NCI-H446 (cell line): ENCODE data around the gene TMEM178B.
"Not testable (repeated sequence)": the region's sequence is repeated elsewhere in the genome, so short reads cannot be mapped to it uniquely, and the experiment has no call there.

Source experiments
- DNase-seq, 2 experiments: peaks; one replicate each; lab custom pipeline; 2025; lab: John Stamatoyannopoulos, UW

The TMEM178B gene

DNA sequence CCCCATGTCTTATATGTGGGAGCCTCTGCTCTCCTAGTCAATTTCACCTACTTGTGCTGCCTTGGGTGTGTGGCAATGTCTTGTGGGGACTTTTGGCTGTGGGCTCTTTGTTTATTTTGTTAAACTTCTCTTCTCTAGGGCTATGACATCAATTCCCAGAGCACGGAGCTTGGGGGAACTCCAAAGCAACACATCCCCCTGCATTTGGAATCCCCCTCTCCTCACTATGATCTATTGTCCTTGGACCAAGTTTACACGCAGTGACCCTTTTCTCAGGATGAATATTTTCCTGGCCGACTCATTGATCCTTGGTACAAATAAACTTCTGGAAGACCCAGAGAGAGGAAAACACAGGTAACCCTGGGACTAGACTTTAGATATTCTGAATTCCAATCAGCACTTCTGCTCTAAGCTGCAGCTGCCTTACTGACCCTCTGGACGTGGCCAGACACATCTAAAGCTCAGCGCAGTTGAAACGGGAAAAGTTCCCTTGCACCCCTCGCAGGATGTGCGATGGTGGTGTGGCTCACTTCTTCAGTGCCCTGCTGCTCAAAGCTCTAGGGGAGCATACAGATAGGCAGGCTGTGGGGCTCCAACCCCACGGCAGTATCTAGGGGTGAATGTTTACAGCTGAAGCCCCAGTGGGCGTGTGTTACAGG lies 110.8 kb downstream of the TMEM178B start:
- DNase-seq, result no peak

DNA sequence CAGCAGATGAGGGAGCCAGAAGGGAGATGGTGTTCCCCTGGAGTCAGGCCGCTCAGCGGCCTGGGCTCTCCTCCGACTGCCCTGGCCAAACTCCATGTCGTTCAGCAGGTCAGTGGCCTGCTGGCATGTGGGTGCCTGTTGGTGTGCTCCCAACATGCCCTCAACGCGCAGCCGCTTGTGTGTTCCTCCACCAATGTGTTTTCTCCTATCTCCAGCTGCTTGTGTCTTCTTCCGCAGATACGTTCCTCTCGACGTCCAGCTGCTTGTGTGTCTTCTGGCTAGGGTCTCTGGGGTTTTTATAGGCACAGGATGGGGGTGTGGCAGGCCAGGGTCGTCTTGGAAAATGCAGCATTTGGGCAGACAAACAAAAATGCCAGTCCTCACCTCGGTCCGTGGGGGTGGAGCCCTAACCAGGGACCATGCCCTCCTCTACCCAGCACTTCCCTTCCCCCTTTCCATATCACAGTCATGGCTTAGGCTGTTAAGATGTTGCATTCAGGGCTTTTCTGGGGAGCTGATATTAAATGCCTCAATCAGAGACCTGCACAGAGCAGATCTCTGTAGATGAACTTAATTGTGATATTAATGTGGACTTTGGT lies 111.6 kb downstream of the TMEM178B start:
- no peak for DNase-seq

DNA sequence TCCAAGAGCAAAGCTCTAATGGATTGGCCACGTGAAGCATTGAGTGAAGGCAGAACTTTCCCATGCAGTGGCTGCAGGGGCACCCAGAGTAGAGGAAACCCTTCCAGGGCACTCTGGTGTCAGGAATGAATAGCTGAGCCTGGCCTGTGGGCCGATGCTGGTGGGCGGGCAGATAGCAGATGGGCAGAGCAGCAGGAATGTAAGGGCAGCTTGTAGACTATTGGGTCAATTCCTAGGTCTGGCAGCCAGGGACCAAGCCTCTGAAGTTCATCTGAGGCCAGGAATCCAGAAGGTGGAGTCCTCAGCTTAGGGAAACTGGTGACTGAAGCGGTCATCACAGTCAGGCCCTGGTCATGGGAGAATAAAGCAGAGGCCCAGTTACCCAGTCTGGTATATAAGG lies 115.4 kb downstream of the TMEM178B start:
- no peak for DNase-seq

DNA sequence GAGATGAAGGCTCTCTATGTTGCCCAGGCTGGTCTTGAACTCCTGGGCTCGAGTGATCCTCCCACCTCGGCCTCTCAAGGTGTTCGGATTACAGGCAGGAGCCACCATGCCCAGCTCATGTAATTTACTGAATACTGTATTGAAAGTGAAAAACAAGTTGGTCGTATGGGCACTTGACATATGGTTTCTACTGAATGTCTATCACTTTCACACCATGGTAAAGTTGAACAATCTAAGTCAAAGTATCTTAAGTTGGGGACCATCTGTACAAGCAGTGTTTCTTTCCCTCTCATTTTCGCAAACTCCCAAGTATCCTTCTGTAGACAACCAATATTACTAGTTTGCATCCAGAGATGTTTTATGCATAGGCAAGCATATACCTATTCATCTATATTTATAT lies 116.6 kb downstream of the TMEM178B start:
- no peak for DNase-seq

DNA sequence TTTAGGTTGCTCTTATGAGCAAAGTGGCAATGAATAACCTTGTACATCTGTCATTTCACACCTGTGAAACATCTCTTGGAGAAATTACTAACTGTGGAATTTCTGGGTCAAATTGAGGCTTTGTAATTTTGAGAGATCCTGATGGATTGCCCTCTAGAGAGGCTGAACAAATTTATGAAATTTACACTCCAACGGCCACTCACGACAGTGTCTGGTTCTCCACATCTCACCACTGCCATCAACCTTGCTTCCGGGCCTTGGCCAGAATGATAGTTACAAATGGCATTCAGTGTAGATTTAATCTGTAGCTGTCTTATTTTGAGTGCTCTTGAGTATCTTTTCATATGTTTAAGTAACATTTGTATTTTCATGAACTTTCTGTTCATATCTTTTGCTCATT lies 117.4 kb downstream of the TMEM178B start:
- DNase-seq, result no peak

DNA sequence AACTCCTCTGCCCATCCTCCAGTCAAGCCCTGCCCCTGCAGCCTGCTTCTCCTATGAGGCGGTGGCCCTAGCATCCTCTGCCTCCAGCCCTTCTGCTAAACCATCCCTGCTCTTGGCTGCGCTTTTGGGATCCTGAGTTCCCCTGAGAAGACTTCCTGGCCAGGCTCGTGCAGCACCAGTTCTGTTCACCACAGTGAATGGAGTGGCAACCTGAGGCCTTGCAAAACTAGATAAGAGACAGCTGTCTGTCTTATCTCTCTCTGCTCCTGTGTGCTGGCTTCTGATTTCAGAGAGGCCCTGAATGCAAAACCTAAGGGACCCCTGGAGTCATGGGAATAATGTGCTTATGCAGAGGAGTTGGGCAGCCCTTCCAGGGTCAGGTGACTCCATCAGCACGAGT lies 119.2 kb downstream of the TMEM178B start:
- DNase-seq, result no peak

DNA sequence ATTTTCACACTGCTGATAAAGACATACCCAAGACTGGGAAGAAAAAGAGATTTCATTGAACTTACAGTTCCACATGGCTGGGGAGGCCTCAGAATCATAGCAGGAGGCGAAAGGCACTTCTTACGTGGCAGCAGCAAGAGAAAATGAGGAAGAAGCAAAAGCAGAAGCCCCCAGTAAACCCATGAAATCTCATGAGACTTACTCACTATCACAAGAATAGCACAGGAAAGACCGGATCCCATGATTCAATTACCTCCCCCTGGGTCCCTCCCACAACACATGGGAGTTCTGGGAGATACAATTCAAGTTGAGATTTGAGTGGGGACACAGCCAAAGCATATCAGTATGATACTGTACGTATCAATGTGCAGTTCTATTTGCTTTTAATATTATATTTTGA lies 121.9 kb downstream of the TMEM178B start:
- DNase-seq, result not testable (repeated sequence)

DNA sequence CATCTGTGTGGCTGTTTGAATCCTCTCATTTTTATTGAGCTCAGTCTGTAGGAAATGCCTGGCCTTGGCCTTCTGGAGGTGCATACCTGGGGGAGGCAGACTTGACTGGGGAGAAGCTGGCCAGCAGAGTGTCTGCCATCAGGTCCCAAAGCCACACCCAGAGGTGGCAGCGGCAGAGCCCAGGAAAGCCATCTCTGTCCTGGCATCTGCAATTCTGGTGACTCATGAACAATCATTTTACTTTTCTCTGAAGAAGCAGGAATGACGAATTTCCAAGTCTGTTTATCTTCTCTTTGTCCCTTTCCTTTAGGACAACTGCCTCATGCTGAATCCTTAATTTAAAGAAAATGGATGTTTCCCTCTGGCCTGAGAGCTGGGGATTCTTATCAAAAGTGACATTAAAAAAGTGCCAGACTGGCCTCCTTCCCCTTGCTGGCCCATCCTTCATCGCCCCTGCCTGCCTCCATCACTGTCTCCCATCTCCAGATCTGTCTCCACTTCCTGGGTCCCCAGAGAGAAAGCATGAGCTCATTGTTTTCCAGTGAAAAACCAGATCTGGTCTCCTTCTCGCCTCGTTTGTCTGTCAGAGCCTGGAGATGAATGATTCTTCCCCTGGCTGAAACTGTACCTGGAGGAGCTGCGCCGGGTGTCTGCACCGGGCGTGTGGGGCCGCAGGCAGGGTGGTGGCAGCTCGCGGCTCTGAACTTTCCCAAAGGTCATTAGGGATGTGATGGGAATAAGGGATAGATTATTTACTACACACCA lies 124.5 kb downstream of the TMEM178B start:
- no peak for DNase-seq

DNA sequence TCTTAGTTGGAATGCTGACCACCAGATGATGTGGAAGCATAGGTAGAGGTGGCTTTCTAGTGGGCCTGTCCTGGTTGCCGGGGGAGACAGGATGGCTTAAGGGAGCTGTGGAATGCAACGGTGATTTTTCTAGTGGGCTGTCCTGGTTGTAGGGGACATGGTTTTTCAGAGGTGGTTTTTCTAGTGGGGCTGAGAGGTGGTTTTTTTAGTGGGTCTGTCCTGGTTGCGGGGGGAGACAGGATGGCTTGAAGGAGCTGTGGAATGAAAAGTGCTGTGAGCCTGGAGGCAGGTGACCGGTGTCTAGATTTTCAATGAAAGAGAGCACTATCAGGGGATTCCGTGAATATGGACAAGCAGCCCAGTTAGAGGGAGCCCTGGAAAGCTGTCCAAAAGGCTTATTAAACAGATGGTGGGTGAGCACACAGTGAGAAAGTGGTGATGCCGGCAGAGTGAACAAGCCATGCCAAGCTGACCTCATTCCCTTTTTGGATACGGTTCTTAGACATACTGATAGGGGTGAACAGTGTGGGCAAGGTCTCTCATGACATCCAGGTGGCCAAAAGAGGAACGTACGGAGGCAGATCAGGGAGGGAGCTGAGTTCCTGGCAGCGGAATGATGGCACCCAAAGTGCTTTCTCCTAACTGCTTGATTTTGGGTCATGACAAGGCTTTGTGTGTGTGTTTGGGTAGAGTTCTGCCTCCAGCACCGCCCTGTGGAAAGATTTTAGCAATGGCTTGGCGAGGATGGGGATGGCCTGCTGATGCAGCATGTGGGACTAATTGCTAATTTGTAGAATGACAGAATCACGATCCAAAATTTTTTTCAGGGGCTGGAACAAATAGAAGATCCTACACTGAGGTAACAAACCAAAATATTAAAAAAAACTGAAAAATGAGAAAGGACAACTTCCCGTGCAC lies 126.6 kb downstream of the TMEM178B start:
- DNase-seq, result peak; percentile 71 to 79

DNA sequence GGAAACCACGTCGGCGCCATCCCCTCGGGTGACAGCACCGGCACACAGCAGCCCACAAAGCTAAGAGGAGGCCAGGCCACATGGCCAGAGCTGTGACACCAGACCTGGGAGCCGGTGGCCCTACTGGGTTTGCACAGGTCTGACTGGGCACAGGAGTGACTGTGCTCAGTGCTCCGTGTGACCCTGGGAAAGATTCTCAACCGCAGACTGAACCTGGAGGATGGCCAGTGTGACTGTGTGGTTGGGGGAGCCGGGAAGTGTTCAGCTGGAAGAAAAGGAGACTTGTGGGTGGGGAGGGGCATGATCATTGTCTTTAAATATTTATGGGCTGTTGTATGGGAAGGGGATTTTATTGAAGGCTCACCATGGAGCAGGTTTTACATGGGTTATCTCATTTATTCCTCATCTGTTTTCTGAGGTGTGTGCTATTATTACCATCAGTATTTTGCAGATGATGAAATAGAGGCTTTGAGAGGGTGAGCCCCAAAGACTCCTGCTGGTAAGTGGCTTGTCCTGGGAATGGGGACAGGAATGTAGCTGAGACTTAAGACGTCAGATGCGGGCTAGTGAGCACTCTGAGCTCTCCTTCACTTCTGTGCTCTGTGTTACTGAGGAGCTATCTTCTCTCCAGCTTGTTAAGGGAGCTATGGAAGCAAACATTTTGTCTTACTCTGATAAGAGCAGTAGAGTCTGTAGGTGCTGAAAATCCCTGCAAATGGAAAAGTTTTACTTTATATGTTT lies 127.5 kb downstream of the TMEM178B start:
- DNase-seq, result no peak

DNA sequence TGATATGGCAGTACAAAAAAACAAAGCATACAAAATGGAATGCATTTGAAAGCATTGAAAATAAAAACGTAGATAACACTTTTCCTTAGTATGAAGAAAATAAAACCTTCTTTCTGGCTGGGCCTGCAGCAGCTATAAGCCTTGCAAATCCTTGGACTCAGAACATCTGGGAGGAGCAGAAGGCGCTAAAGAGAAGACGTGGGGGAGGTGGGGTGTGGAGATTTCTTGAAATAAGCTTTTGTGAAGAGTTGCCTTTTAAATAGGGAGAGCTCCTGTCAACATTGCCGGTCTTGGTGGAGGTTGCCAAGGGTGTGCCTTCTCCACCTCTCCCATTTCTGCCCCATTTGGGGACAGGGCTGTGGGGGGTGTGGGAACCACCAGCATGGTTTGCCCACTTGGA lies 128.7 kb downstream of the TMEM178B start:
- no peak for DNase-seq

DNA sequence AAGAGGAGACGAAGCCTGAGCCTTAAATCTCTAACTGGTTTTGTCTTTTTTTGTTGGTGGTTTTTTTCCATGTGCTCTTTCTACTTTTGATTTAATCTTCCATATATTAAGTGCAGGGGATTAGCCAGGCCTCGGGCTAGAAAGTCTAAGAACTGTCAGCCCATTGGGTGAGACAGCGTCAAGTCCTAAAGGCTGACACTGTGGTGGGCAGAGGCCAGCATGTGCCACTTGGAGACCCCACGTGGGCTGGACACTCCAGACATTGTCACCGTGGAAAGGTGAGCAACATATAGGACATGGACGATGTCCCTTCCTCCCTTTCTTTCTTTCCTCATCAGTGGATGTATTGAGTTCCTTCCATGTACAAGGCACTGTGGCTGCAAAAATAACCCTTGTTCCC lies 129.3 kb downstream of the TMEM178B start:
- DNase-seq, result no peak

DNA sequence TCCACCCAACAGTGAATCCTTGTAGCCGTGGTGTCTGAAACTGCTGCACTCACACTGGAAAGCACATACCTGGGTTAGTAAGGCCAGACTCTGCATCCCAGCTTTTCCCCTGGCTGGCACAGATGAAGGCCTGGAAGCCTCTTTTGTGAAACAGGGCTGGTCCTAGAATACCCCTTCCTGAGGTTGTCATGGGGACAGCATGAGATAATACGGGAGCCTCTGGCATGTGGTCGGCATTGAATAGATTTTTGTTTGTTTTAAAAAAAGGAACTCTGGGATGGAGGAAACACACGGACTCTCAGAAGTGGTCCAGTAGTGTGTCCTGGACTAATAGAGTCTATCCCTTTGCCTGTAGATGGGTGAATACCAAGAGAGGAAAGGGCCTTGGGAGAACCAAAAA lies 129.7 kb downstream of the TMEM178B start:
- DNase-seq, result no peak

DNA sequence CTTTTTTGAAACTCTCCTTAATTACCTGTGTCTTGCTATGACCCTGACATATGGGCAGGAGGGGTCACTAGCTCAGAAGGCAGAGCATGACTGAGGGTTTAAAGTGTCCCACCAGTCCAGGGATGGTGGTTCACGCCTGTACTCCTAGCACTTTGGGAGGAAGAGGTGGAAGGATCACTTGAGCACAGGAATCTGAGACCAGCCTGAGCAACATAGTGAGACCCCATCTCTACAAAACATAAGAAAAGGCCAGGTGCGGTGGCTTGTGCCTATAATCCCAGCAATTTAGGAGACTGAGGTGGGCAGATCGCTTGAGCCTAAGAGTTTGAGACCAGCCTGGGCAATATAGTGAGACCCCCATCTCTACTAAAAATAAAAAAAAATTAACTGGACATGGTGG lies 133.8 kb downstream of the TMEM178B start:
- no peak for DNase-seq

DNA sequence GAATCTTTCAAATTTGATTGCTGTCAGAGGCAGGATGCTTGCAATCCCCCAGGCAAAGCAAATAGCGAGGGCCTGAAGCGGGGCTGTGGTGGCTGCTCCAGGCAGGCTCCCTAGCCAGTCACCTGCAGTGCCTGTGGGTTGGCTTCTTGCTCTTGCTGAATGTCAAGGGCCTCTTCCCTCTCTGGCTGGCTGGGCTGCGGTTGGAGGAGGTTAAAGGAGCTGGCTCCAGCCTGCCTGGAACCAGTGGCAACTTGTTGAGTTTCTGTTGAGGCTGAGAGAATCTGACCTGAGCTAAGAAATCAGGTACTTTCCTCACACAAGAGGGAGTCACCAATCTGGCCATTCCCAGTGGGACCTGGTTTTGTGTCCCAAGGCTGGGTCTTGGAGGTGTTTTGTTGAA lies 134.7 kb downstream of the TMEM178B start:
- DNase-seq, result no peak

DNA sequence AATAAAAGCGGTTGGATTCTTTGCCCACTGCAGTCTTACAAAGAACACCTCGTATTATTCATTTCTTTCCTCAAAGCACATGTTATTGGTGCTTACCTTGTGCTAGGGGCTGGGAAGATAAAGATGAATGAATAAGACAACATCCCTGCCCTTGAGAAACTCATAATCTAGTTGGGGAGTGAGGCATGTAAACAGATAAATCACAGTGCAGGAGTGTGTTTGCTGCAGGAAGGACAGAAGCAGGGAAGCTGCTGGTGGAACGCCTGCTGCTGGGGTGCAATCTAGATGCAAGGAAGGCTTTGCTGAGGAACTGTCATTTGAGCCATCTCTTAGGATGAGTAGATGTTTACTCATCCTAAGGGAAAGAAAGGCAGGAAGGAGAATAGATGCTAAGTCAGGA lies 135.6 kb downstream of the TMEM178B start:
- DNase-seq, result no peak

DNA sequence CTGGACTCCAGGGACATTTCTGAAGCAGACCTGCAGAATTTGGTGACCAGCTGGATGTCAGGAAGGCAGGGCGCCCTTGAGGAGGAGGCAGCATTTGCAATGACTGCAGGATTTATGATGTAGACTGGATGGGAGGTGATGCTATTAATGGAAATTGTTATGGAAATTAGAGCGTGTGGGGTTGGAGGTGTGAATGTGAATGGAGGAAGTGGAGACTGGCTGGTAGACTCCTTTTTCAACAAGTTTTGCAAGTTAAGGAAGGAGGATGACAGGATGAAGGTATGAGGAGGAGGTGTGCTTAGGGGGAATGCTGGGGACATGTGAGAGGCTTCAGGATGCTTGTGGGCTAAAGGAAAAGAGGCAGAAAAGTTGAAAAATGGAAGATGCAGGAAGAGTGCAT lies 137.0 kb downstream of the TMEM178B start:
- no peak for DNase-seq

DNA sequence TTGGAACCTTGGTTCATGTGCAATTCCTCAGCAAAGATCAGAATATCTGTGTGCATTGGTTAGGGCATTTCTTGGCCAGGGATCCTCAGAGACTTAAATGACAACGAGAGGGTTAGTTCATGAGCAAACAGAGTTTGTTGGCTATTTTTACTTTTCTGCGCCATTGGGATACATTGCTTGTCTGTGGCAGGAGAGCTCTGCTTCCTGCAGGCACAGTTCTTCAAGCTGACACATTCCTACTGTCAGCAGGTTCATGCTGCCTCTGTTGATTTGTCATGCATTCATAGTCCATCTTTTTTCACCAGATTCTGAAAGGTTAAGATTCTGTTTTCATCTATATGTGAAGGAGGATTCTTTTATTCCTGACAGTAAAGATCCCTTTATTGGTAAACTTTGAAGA lies 139.4 kb downstream of the TMEM178B start:
- DNase-seq, result no peak

DNA sequence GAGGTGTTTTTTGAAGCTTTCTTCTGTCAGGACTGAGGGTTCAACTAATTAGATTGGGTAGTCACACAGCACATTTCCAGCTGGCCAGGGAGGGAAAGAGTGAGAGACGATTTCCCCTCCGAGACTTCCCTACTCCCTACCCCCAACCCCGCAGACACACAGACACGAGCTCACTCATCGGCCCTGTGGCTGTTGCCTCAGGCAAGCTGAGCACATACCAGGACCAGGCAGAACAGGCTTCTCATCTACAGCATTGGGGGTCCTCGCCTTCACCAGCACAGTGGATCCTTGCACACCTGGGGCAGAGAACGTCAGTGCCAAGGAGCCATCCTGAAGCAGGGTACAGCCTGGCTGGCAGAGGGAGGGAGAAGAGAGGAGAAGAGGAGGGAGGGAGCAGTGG lies 144.1 kb downstream of the TMEM178B start:
- DNase-seq, result no peak

DNA sequence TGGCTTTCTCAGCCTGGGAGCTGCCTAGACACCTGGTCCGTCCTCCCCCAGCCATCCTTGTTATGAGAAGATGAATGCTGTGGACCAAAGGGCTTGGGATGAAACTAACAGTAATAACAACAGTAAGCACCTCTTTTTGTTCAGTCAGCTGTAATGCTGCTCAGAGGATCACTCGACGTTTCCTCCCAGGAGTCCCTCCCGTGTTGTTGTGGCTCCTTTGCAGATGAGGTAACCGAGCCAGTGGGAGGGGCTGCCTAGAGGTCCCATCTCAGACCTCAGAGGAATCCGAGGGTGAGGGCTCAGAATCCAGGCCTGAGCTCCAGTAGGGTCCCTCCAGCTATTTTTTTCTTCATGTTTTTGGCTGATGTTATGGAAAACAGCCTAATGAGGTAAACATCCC lies 145.1 kb downstream of the TMEM178B start:
- DNase-seq, result no peak

DNA sequence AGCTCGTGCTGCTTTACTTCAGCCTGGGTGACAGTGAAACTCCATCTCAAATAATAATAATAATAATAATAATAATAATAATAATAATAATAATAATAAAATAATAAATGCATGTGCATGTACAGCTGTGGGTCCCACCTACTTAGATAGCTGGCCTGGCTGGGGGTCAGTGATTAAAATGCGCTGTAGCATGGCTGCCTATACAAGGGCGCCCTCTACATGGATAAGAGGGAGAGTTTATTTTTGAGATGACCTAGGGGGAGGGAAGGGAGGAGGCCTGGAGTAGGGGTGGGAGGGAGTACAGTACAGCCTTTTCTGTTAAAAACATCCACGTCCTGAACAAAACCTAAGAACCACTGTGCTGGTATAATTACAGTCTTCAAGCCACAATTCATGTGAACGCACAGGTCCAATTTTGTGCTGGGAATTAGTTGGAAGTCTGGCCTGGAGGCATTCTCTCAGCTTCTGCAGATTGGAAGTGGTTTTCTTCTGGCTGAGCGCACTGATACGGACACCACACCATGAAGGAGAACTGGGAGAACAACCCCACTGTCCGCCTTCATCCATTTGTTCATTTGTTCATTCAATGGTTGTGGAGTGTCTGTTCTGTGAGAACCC lies 146.5 kb downstream of the TMEM178B start:
- DNase-seq, result peak in 1 of 2 experiments; percentile 6
